HG03045 (cell line): ENCODE data around the gene EYA4.
"Not testable (repeated sequence)": the region's sequence is repeated elsewhere in the genome, so short reads cannot be mapped to it uniquely, and the experiment has no call there.

Source experiments
- ATAC-seq: cut with Tn5 transposase; IDR thresholded peaks from one replicate; pipeline ENCODE4 v1.9.1; 2021; ENCODE audit warnings: mild to moderate bottlenecking, moderate library complexity; ENCODE audit not compliant: unreplicated experiment

Gene EYA4

DNA sequence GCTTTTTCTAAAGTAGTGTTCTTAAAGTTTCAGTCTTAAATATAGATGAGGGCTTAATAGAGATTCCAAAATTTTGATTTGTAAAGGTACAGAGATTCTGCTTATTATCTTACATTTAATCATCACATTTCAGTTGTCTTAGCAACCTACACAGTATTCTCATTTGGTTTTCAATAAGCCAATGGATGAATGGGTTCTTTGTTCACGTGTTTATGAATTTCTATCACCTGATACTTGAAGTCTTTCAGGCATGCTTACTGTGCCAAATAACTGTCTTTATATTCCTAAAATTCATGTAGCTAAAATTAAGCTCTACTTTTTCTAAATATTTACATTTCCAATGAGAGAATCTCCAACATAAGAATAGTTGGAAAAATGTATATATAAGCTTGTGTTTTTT lies 152.7 kb downstream of the EYA4 start:
- no peak for ATAC-seq

DNA sequence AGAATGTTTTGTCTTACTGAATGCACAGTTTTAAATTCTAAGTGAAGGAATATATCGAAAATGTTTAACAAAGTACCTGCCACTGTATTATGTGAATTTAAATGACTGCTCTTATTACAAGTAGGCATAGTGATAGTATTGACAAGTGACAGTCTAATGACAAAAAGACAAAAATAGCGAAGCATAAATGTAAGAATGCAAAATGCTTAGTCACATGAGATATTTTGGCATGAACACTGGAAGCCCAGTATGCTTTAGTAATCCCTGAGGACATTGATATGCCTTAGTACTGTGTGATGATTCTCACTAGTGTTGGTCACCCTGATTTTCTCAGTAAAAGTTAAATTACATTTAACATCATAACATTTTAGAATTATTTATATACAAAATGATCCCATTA lies 153.5 kb downstream of the EYA4 start:
- no peak for ATAC-seq

DNA sequence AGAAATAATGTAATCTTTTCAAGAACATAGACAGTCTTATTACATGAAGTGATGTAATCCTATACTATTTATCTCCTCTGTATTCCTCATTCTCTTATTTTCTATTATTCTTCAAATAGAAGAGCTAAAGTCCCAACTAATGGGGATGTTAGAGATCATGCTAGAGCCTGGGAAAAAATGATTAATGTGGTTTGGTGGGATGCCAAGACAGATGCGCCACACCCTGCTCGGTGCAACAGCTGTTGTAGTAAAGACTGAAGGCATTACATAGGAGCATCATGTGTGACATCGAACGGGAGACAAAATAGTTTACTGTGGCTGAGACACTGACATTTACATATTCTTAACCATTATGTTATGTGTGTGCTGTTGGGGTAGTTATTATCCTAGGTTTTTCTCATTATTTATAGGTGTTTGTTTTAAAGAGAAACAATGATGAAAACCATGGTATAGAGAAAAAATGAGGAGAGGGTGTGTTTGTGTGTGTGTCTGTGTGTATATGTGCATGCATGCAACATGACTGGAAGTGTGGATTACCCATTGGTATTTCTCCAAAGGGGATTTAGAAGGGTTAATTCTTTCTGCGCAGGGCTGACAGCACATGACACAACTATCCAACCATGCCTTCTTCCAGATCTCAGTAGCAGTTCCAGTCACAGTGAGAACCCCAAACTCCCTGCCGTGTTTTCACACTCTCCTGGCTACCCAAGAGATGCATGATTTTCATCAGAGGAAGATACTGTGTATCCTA lies 155.3 kb downstream of the EYA4 start:
- ATAC-seq: no peak

DNA sequence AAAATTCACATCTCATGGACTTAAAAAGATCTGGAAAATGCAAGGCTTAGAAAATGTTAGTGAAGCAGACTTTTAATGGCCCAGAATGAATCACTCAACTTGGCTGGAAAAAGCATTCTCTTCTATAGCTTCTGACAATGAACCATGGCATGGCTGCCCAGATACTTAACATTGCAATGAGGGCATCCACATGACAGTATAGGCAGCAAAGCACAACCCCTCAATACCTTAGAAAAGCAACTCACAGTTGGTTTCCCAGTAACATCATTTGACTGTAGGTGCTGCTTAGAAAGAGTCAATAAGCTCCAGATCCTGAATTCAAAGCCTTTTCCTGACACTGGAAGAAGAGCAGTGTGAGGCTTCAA lies 155.8 kb downstream of the EYA4 start:
- no peak for ATAC-seq

DNA sequence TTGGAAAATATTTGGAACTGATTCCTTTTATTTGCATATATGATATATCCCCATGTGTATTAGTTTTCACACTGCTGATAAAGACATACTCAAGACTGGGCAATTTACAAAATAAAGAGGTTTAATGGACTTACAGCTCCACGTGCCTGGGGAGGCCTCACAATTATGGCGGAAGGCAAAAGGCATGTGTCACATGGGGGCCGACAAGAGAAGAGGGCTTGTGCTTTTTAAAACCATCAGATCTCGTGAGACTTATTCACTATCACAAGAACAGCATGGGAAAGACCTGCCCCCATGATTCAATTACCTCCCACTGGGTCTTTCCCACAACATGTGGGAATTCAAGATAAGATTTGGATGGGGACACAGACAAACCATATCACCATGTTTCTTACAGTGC lies 156.4 kb downstream of the EYA4 start:
- ATAC-seq: not testable (repeated sequence)

DNA sequence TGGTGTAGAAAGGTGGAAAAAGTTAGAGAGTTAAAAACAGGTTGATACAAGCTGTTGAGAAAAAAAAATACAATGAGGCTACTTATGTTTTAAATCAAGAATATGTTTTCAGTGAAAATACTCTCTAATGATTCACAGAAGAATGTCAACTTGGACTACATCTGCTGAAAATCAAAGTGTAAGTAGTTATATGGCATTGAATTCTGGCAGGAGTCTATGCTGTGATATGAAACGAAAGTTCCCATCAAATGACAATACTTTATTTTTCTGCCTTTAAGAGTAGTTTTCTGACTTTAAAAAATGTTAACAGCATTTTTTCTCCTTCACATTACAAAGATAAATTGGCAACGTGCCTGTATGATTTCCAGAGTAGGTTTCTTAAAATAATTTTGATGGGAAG lies 158.3 kb downstream of the EYA4 start:
- ATAC-seq: no peak

DNA sequence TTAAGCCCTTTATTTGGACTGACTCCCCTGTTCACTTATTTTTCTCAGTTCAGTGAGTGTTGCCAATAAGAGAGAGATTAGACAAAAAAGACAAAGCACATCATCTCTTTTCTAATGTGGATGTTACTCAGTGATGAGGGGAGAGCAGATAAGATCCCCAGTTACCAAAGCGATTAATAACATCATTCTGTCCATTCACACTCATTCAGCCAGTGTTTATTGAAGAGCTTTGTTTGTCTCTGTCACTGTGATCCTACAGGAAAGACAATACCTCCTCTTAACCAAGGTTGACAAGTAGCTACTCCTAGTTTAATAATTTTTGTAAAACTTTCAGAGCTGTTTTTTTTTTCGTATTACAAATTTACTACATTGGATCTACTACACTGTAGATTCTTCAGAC lies 163.0 kb downstream of the EYA4 start:
- ATAC-seq: no peak

DNA sequence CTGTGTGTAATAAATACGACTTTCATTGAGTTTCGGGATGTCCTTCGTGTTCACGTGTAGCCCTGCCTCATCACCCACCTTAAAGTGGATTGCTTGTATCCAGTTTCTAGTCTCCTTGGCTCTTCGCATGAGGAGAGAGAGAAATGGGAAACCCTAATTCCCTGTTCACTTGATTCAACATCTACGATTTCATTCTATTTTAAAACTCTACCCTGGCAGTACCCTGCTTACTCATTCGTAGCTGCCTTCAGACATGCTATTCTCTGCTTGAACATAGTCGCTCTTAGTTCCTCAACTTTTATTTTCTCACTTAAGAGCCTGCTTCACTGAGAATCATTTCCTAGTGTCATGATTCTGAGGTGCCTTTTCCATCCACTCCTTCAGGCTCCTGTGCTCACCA lies 163.6 kb downstream of the EYA4 start:
- no peak for ATAC-seq

DNA sequence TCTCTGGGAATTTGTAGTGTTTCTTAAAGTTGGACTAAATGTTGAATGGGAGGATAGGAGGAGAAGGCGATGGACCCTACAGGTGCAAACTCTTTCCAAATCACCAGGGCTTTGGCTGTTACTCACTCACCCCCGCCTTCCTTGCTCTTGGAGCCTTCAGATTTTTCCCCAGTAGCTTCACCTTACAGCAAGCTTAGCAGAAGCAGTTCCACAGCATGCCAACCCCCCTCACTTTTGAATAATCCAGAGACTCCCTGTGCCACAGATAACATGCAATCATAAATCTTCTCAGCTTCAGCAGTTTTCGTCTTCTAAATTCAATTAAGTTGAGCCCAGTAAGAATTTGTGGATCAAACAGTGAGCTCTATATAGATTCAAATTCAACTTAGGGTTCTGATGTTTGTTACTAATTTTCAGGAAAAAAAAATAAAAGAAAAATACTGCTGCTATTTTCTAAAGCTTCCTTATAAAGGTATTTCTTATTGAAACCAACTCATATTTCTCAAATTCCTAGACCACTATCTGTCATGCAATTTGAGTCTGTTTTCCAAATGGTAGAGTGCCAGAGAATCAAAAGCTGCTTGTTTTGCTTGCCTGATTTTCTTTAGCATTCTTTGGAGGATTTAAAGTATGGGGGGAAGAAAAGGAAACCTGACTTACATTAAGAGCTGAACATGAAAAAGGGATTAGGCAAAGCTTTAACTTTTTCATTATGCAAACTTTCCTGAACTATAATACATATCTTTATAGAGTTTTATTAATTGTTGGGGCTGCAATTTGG lies 166.4 kb downstream of the EYA4 start:
- no peak for ATAC-seq

DNA sequence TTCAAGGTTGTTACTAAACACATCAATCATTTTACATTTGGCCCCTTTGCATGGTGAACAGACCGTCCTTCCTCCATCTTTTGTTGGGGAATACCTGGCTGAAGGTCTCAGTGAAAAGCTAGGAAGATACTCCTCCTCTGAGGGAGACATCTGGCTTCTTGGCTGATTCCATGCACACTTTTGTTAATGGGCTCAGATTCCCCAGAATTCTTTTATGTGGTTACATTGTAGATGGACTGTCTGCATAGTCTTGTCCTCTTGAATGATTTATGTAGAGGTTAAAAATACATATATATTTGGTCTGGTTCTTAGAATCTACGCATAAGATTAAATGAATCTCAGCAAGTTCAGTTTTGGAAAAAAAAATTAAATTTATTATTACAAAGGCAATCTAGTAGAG lies 167.0 kb downstream of the EYA4 start:
- no peak for ATAC-seq

DNA sequence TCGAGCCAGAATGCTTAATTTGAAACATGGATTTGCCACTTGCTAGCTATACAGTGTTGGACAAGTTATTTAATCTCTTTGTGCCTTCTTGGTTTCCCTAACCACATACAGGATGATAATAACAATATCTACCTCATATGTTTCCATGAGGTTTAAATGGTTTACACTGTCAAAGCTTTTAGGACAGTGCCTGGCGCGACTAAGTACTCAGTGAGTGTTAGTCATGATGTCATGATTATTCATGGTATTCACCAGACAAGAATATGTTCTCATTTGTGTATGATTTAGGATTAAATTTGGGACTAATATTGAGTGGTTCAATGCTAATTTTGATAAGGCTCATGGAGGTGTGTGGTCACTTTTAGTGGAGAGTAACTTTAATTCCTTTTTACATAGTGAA lies 167.4 kb downstream of the EYA4 start:
- no peak for ATAC-seq

DNA sequence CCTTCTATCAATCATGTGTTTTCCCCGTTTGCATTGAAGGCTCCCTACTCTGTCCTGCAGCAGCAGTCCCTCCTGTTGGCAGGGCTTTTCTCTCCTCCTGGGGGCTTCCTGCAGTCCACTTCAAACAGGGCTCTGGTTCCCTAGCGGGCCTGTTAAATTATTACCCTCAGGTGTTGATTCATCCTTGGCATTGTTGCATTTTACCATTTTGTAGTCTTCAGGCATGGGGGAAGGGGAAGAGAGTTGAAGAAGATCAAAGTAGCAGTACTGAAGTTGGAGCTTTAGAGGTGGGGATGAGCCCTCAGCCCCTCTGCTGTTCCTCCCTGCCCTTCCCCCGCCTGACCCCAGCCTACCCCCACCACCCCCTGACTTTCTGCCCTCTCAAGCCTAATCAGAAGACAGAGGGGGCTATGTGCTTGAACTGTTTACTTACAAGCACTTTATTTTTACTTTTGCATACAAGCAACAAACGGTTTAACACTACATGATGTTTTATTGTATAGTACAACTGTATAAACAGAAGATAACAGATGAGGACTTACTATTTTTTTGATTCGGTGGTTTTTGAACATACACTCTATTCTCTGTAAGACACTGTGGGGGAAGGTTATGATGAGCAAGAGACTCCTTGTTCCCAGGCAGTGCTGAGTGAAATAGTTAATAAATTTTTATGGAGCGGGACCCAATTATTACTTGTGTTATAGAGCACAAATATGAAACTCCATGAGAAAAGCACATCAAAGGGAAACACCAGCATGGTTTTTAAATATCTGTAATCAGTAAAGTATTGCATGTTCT lies 169.7 kb downstream of the EYA4 start:
- ATAC-seq: no peak

DNA sequence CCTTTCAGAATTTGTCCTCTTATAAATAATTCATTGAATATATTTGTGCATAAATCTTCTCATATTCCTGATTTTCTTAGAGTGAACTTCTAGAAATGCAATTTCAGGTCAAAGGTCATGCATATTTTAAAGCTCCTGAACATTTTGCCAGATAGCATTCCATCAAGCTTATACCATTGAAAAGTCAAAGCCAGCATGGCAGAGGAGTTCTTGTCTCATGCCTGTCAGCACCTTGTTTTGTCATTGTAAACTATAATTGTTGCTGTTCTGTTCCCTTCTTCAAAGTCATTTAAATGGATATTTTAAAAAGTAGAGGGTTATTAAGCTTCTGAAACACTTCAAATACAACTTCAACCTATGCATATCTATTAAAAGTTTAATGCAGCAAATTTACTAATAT lies 170.6 kb downstream of the EYA4 start:
- no peak for ATAC-seq

DNA sequence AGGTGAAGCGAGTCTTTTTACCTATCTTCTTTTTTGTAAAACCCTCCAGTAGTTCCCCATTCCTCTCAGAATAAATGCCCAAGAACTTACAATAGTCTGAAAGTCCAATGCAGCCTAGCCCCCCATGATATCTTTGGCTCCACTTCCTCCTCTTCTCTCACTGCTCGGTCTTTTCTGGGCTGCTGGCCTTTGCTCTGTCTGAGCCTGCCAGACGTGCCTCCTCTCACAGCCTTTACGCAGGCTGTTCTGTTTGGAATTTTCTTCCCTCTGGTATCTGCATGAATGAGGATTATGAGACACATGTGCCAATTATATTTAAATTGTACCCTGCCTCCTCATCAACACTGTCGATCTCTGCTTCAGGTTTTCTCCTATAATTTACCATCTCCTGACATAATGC lies 174.1 kb downstream of the EYA4 start:
- no peak for ATAC-seq

DNA sequence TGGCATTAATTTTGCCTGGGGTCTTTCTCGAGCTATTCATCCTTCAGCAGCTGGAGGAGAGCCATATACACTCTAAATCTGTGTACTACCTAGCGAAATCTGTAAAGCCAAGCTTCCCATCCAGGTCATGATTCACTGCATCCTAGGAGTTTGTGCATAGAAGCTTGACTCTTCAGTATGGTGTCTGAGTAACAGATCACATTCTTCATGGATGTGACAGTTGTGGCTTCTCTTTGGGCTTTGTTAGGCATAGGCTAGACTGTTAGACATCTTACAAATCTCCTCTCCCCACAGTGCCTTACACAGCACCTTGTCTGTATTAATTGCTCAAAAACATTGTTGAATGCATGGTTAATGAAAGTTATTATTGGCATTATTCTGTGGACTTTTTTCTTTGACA lies 177.0 kb downstream of the EYA4 start:
- ATAC-seq: no peak

DNA sequence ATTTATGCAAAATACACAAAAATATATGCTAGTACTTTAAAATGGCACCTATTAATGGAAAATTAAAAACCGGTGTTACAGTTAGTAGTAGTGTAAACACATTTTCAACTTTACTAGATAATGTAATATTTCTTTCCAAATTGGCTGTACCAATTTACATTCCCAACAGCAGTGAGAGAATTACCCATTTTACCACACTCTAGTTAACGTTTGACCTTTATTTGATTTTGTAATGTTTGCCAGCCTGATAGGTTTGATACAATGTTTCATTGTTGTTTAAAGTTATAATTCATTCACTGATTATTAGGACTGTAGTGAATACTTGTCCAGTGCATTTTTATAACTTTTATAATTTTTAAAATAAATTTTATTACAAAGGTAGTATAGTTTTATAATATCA lies 182.1 kb downstream of the EYA4 start:
- no peak for ATAC-seq

DNA sequence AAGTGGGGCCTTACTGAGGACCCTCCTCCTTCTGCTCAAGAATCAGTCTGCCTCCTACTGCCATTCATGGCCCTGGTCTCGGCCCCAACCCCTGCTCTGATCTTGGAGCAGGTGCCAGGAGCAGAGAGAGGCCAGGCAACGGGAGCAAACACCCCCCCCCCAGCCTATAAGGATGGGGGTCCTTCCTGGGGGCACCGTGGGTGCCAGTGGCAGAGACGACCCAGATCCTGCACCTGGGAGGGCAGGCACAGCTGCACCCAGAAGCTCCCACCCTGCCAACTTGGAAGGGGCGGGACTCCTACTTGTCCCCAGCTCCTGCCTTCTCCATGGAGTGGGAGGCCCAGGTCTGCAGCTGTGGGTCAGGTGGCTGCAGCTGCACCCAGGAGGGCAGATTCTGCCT lies 183.2 kb downstream of the EYA4 start:
- no peak for ATAC-seq

DNA sequence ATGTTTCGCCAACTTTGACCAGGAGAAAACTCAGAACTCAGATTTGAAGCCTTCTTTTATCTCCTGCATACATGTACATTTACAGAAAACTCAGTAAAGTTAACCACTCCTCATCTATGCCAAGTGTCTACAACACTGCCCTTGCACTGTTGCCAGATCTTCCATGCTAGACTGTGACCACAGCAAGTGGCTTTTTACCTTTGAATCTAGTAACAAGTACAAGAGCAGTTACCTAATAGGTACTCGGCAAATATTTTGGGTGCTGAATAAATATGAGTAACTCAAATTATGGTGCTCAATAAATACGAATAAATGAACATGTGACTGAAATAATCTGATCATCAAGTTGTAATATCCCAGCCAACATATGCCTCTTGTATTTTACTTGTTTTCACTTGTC lies 184.9 kb downstream of the EYA4 start:
- no peak for ATAC-seq

DNA sequence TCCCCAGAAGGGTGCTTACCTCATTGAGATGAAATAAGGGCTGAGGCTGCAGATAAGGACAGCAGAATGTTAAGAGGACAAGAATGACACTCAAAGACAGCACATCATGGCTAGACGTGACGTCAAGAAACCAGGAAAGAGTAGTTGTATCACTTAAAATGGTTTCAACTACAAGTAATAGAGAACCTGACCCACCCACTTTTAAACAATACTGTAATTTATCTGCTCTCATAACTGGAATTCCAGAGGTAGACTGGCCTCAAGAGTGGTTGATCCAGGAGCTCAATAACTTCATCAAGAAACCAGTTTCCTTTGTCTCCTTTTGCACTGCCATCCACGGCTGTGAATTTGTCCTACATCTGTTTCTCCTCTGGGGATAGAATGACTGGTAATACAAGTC lies 187.1 kb downstream of the EYA4 start:
- no peak for ATAC-seq

DNA sequence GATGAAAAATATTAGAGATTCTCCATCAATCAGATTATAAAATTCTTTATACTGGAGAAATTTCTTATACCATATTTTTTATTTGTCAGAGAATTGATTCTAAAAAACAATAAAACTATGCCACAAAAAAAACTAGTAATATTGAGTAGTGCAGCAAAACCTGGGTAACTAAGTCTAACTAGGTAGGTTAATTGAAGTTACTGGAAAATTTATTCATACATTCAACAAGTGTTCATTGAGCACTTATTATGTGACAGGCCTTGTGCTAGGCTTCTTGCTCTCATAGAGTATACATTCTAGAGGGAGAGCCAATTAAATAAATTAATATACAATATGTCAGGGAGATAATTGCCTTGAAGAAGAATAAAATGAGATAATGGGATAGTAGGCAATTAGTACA lies 189.4 kb downstream of the EYA4 start:
- ATAC-seq: no peak

DNA sequence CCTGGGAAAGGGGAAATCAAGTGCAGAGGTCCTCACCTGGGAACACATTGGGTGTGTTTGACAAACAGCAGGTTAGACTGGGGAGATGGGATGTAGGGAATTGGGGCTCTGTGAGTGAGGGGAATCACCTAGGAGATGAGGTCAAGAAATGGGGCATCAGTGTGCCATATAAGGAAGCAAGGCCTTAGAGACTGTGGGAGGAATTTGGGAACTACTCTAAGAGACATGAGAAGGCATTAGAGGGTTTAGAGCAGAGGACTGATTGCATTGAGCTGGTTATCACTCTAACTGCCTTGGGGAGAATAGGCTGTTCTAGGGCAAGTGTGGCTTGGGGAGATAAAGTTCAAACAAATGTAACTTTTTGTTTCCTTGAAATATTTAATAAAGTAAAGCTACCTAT lies 189.9 kb downstream of the EYA4 start:
- ATAC-seq: no peak
